Endothelial cell of umbilical vein (primary cell): ENCODE data around the gene KIF21B. TPM values are rescaled to one million over a fixed set of nuclear protein-coding genes. Genes with fewer than 3 reads are reported as not detected.

Source experiments
- BruUV-seq: library from RNA; stranded (reverse); fragments of 400-500 nt; replicated peaks from 2 replicates; lab custom pipeline; 2021; lab: Mats Ljungman, UMichigan
- CTCF ChIA-PET: fragments of 300-600, 350-600 bp; sonication (Branson Sonifier 250); formaldehyde crosslinking; loops from one replicate; lab custom pipeline; 2021; ENCODE audit warnings: antibody characterized with exemption, inconsistent platforms; lab: Charles Lee
- POLR2A ChIA-PET: fragments of 300-600, 350-600 bp; sonication (Branson Sonifier 250); formaldehyde crosslinking; loops from one replicate; lab custom pipeline; 2021; ENCODE audit warnings: antibody characterized with exemption, inconsistent platforms; lab: Charles Lee
- DNase-seq: peaks from one replicate; pipeline ENCODE4 v3.0.0-alpha.2; 2011; ENCODE audit warnings: low read depth, low spot score
- FAIRE-seq: peaks from 2 replicates; lab custom pipeline; 2011; peaks lifted over from hg19 to GRCh38; lab: Jason Lieb, UNC
- H2AFZ ChIP-seq: 2 replicates; pipeline ENCODE4 v1.6.0; 2012; ENCODE audit warnings: low read depth, low read length, control low read depth, inconsistent platforms
- H3K27ac ChIP-seq: 2 replicates; pipeline ENCODE4 v1.5.1; 2011; ENCODE audit warnings: low read depth, mild to moderate bottlenecking, control low read depth, low read length, moderate library complexity; ENCODE audit not compliant: insufficient read depth
- H3K27me3 ChIP-seq, 2 experiments: 2 replicates each; pipeline versions ENCODE4 v1.6.0 to v1.6.1; 2011; ENCODE audit warnings: low read length in 2 of 2, mixed read lengths in 1 of 2; ENCODE audit not compliant: control insufficient read depth in 2 of 2, insufficient read depth in 2 of 2
- H3K36me3 ChIP-seq, 2 experiments: 2 replicates in 1 of 2; 3 replicates in 1 of 2; pipeline ENCODE4 v1.5.1; 2011; ENCODE audit warnings: low read length in 2 of 2, mild to moderate bottlenecking in 1 of 2, moderate library complexity in 1 of 2; ENCODE audit not compliant: control insufficient read depth in 2 of 2, insufficient read depth in 2 of 2; ENCODE audit errors: extremely low read depth in 1 of 2
- H3K4me1 ChIP-seq: 3 replicates; pipeline ENCODE4 v1.5.1; 2011; ENCODE audit warnings: mild to moderate bottlenecking, low read length; ENCODE audit not compliant: control insufficient read depth, insufficient read depth; ENCODE audit errors: extremely low read depth
- H3K4me2 ChIP-seq: 2 replicates; pipeline ENCODE4 v1.6.1; 2011; ENCODE audit warnings: low read length, control low read depth, mixed read lengths; ENCODE audit not compliant: insufficient read depth
- H3K4me3 ChIP-seq, 3 experiments: fragments of 200-600 bp in 1 of 3; sonication (generic), shearing (Covaris generic) in 1 of 3; replicated peaks in 1 of 3; 2 replicates each; pipeline ENCODE4 v1.5.1; 2011 to 2016; ENCODE audit warnings: control low read depth in 3 of 3, low read length in 3 of 3, mild to moderate bottlenecking in 2 of 3, inconsistent platforms in 1 of 3, low read depth in 1 of 3, moderate library complexity in 1 of 3; ENCODE audit not compliant: insufficient read depth in 1 of 3
- H3K79me2 ChIP-seq: 2 replicates; pipeline ENCODE4 v1.6.0; 2012; ENCODE audit warnings: low read length, inconsistent platforms; ENCODE audit not compliant: control insufficient read depth, insufficient read depth
- H3K9ac ChIP-seq: replicated peaks from 2 replicates; pipeline ENCODE3; 2011; ENCODE audit warnings: low read length, control low read depth; ENCODE audit not compliant: insufficient read depth; ENCODE audit errors: extremely low read depth
- H3K9me1 ChIP-seq: replicated peaks from 3 replicates; pipeline ENCODE4 v1.6.0; 2011; ENCODE audit warnings: mild to moderate bottlenecking, low read length; ENCODE audit not compliant: control insufficient read depth, insufficient read depth; ENCODE audit errors: extremely low read depth
- H3K9me3 ChIP-seq: replicated peaks from 2 replicates; pipeline ENCODE4 v1.5.1; 2012; ENCODE audit warnings: low read length, inconsistent platforms; ENCODE audit not compliant: control insufficient read depth, insufficient read depth
- H4K20me1 ChIP-seq: replicated peaks from 2 replicates; pipeline ENCODE3; 2011; ENCODE audit warnings: mild to moderate bottlenecking, low read length; ENCODE audit not compliant: control insufficient read depth, insufficient read depth; ENCODE audit errors: extremely low read depth
- CTCF ChIP-seq, 2 donors: IDR thresholded peaks; 1 replicate in 1 of 2; 2 replicates in 1 of 2; pipeline ENCODE4 v1.5.1; 2011; ENCODE audit warnings: low read length in 2 of 2, mild to moderate bottlenecking in 2 of 2, moderate library complexity in 2 of 2, control low read depth in 1 of 2, inconsistent platforms in 1 of 2, low read depth in 1 of 2; ENCODE audit not compliant: insufficient read depth in 1 of 2; ENCODE audit errors: extremely low read depth in 1 of 2
- EZH2 ChIP-seq: IDR thresholded peaks from 2 replicates; pipeline ENCODE4 v1.6.1; 2012; ENCODE audit warnings: borderline replicate concordance, low read depth, mild to moderate bottlenecking, moderate library complexity, low read length, inconsistent platforms; ENCODE audit not compliant: severe bottlenecking
- FOS ChIP-seq: IDR thresholded peaks from 2 replicates; pipeline ENCODE4 v1.6.1; 2011; ENCODE audit warnings: mild to moderate bottlenecking, low read length, moderate library complexity, borderline replicate concordance; ENCODE audit not compliant: insufficient read depth
- GATA2 ChIP-seq: IDR thresholded peaks from 2 replicates; pipeline ENCODE4 v1.7.0; 2011; ENCODE audit warnings: low read depth, mild to moderate bottlenecking, moderate library complexity, mixed read lengths, low read length; ENCODE audit not compliant: insufficient read length, insufficient read depth
- JUN ChIP-seq: IDR thresholded peaks from 2 replicates; pipeline ENCODE4 v1.6.1; 2011; ENCODE audit warnings: borderline replicate concordance, low read depth; ENCODE audit not compliant: insufficient read length, insufficient read depth
- MAX ChIP-seq: IDR thresholded peaks from 2 replicates; pipeline ENCODE4 v1.6.1; 2011; ENCODE audit not compliant: insufficient read depth, insufficient read length
- MYC ChIP-seq: IDR thresholded peaks from one replicate; pipeline ENCODE4 v1.6.1; 2011; ENCODE audit warnings: mild to moderate bottlenecking, low read depth, low read length
- POLR2A ChIP-seq: IDR thresholded peaks from 2 replicates; pipeline ENCODE4 v1.6.1; 2012; ENCODE audit warnings: low read depth, mild to moderate bottlenecking, control low read depth, low read length
- POLR2AphosphoS5 ChIP-seq: IDR thresholded peaks from 2 replicates; pipeline ENCODE4 v1.6.1; 2012; ENCODE audit warnings: low read depth, mild to moderate bottlenecking, control low read depth, low read length, moderate library complexity; ENCODE audit not compliant: insufficient read depth
- dilution Hi-C: fragments of 300-500 bp; cut with MboI; formaldehyde crosslinking; loops from one replicate; pipeline ENCODE4 v1.15.0; 2019; ENCODE audit warnings: low sequenced_read_pairs; ENCODE audit not compliant: extremely low pct_ligation_motif_present
- intact Hi-C: fragments of 100-400 bp; cut with micrococcal nuclease; formaldehyde crosslinking; loops from one replicate; pipeline ENCODE4 v1.10.0; 2022
- polyA plus RNA-seq, 4 experiments: library from polyadenylated mRNA; depleted of rRNA in 3 of 4; stranded (reverse) in 3 of 4; unstranded in 1 of 4; fragments of >200 nt; gene quantifications; 2 replicates each; pipeline versions ENCODE4 v1.2.1 to v1.2.3, GENCODE V29; 2011 to 2012; ENCODE audit warnings: missing spikeins in 1 of 4
- total RNA-seq: library from RNA; stranded (reverse); gene quantifications from 2 replicates; pipeline ENCODE4 v1.2.3, GENCODE V29; 2021

The KIF21B gene
- total and polyA plus RNA-seq, 2 donors (not counting 3 experiments of a cell fraction or from before 2014, with no cell fraction given), result 1.9 to 4.4 TPM

GRCh38 chr1:200981278-200981677 is 42.2 kb downstream of the KIF21B start:
- BruUV-seq, result no TSS peak
- CTCF ChIA-PET, result interaction anchor here (1.6 to 9.5 kb wide), 2 partner anchors 9 to 62 kb away, joined by 10 to 63 read pairs; no protein-coding TSS in a partner anchor
- POLR2A ChIA-PET, result no interaction called here

More at GRCh38 chr1:200981278-200981677, 42.2 kb downstream of the KIF21B start:
- no peaks in the 10 kb centered on the region for H3K4me1 ChIP-seq
- DNase-seq, result no peak
- no peak overlapping the region for H3K27ac ChIP-seq
- H3K27me3 ChIP-seq, result no peaks in the 10 kb centered on the region
- H3K36me3 ChIP-seq, result no peaks in the 10 kb centered on the region
- H3K79me2 ChIP-seq, result no peaks in the 10 kb centered on the region
- H3K9me3 ChIP-seq, result no peaks in the 10 kb centered on the region
- dilution Hi-C loops, result no loop called here
- FAIRE-seq, result no peak
- H4K20me1 ChIP-seq, result no peaks in the 10 kb centered on the region
- no peak overlapping the region for H3K4me3 ChIP-seq
- H3K4me2 ChIP-seq, result no peak overlapping the region
- no peaks in the 10 kb centered on the region for H3K9me1 ChIP-seq
- no peak for TF ChIP-seq POLR2A
- no peak for TF ChIP-seq FOS
- no peak for TF ChIP-seq JUN
- no peak for TF ChIP-seq POLR2AphosphoS5
- no peak for TF ChIP-seq EZH2
- no peak for TF ChIP-seq MAX
- TF ChIP-seq CTCF (IDR thresholded peaks at IDR 0.05; ENCODE audit: extremely low read depth in 1 of 2, insufficient read depth in 1 of 2, low read depth in 1 of 2, low read length in 2 of 2), result no peak
- TF ChIP-seq GATA2, result no peak
- no peak for TF ChIP-seq MYC
- no peak overlapping the region for H2AFZ ChIP-seq
- intact Hi-C loops, result no loop called here
- no peak overlapping the region for H3K9ac ChIP-seq
